Fibroblast of lung (primary cell): Measurements from ENCODE around the gene DPH5.

ENCODE experiments used
- EZH2 ChIP-seq: IDR thresholded peaks from 2 replicates; pipeline ENCODE4 v1.5.1; 2012; ENCODE audit warnings: low read length, control low read depth, mild to moderate bottlenecking; ENCODE audit errors: missing control alignments
- TF ChIP-seq, protein P1 (sequence below), 2 donors: IDR thresholded peaks in 1 of 2; conservative IDR thresholded peaks in 1 of 2; 1 replicate in 1 of 2; 2 replicates in 1 of 2; pipeline ENCODE4 v1.5.1; 2011 to 2012; ENCODE audit warnings: low read length in 2 of 2, control low read depth in 1 of 2, inconsistent platforms in 1 of 2, low read depth in 1 of 2, mild to moderate bottlenecking in 1 of 2

DNA sequence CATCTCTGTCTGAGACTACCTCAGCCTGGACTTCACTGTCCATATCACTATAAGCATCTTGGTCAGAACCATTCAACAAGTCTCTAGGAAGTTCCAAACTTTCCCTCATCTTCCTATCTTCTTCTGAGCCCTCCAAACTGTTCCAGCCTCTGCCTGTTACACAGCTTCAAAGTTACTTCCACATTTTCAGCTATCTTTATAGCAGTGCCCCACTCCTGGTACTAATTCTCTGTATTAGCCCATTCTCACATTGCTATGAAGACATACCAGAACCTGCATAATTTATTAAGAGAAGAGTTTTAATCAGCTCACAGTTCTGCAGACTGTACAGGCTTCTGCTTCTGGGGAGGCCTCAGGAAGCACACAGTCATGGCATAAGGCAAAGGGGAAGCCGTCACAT is 15.7 kb upstream of the DPH5 start:
- TF ChIP-seq, protein P1, sequence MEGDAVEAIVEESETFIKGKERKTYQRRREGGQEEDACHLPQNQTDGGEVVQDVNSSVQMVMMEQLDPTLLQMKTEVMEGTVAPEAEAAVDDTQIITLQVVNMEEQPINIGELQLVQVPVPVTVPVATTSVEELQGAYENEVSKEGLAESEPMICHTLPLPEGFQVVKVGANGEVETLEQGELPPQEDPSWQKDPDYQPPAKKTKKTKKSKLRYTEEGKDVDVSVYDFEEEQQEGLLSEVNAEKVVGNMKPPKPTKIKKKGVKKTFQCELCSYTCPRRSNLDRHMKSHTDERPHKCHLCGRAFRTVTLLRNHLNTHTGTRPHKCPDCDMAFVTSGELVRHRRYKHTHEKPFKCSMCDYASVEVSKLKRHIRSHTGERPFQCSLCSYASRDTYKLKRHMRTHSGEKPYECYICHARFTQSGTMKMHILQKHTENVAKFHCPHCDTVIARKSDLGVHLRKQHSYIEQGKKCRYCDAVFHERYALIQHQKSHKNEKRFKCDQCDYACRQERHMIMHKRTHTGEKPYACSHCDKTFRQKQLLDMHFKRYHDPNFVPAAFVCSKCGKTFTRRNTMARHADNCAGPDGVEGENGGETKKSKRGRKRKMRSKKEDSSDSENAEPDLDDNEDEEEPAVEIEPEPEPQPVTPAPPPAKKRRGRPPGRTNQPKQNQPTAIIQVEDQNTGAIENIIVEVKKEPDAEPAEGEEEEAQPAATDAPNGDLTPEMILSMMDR (conservative IDR thresholded peaks at IDR 0.05 in 1 of 2, IDR thresholded peaks at IDR 0.05 in 1 of 2; ENCODE audit: low read depth in 1 of 2, low read length in 2 of 2): no peak
- TF ChIP-seq EZH2: no peak
